Ishikawa (cell line): ENCODE measurements around the gene MRPS2.

ENCODE experiments used
- CEBPB ChIP-seq: IDR thresholded peaks from 2 replicates; pipeline ENCODE4 v1.6.1; 2012
- CREB1 ChIP-seq: IDR thresholded peaks from 2 replicates; pipeline ENCODE4 v1.6.1; 2012; ENCODE audit warnings: low read depth
- EGR1 ChIP-seq: IDR thresholded peaks from 2 replicates; pipeline ENCODE4 v1.6.1; 2012
- EP300 ChIP-seq: IDR thresholded peaks from 2 replicates; pipeline ENCODE4 v1.6.1; 2012; ENCODE audit warnings: borderline replicate concordance
- FOXM1 ChIP-seq: IDR thresholded peaks from 2 replicates; pipeline ENCODE4 v1.6.1; 2012; ENCODE audit warnings: low read depth, borderline replicate concordance
- NFIC ChIP-seq: IDR thresholded peaks from 2 replicates; pipeline ENCODE4 v1.6.1; 2012
- RAD21 ChIP-seq: IDR thresholded peaks from 2 replicates; pipeline ENCODE4 v1.6.1; 2012; ENCODE audit warnings: low read depth
- TAF1 ChIP-seq: IDR thresholded peaks from 2 replicates; pipeline ENCODE4 v1.6.1; 2012; ENCODE audit warnings: low read depth, mild to moderate bottlenecking
- TEAD4 ChIP-seq: IDR thresholded peaks from 2 replicates; pipeline ENCODE4 v1.6.1; 2012
- ZBTB7A ChIP-seq: IDR thresholded peaks from 2 replicates; pipeline ENCODE4 v1.6.1; 2012; ENCODE audit warnings: low read depth
- TF ChIP-seq, protein P1 (sequence below): IDR thresholded peaks from 2 replicates; pipeline ENCODE4 v1.6.1; 2012

DNA sequence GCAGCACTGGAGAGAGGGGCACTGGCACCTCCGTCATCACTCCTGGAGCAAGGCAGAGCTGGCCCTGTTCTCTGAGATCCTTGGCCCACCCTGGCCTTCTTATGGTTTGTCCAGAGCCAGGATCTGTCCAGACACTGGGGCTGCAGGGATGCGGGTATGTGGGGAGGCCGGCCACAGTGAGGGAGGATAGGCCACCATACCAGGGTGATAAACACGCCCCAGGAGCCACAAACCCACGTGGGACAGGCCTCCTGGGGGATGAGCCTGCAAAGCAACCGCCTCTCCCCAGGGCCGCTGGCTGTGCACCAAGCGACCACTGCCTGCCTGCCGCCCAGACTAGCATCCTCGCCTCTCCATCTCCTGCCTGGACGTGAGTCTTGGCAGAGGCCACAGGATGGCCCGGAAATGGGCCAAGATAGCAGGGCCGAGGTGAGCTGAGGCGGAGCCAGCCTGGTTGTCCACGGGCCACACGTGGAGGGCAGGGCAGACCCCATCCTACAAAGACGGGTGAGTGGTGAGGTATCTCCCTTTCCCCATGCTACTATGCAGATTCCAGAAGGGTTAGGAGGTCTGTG is 49.9 kb downstream of the MRPS2 start:
- no peak for TF ChIP-seq CEBPB
- TF ChIP-seq ZBTB7A, result no peak
- no peak for TF ChIP-seq RAD21
- TF ChIP-seq FOXM1, result no peak
- TF ChIP-seq TAF1, result no peak
- no peak for TF ChIP-seq EGR1
- no peak for TF ChIP-seq TEAD4
- no peak for TF ChIP-seq NFIC
- TF ChIP-seq, protein P1, sequence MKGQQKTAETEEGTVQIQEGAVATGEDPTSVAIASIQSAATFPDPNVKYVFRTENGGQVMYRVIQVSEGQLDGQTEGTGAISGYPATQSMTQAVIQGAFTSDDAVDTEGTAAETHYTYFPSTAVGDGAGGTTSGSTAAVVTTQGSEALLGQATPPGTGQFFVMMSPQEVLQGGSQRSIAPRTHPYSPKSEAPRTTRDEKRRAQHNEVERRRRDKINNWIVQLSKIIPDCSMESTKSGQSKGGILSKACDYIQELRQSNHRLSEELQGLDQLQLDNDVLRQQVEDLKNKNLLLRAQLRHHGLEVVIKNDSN, result no peak
- TF ChIP-seq EP300, result no peak
- no peak for TF ChIP-seq CREB1
